ENCODE data around the gene TAOK1.

- TF ChIP-seq POLR2A (IDR thresholded peaks at IDR 0.05) = no peak
- no peak for TF ChIP-seq CTCF (IDR thresholded peaks at IDR 0.05)
Observed at GRCh38 chr17:29451121-29451742, 61.1 kb downstream of the TAOK1 start.

Measured in Peyer's patch (tissue), 4 donors.